Left lung (tissue), 14 donors: Measurements from ENCODE around the gene FKBP1B. TPM values are rescaled to one million over a fixed set of nuclear protein-coding genes. Genes with fewer than 3 reads are reported as not detected.
A peak's percentile ranks its signal among the peaks of the same experiment; 100 is the strongest.

ENCODE experiments used
- ATAC-seq: fragments of 200-7000 bp; cut with Tn5 transposase; one replicate; pipeline ENCODE4 v1.9.1; 2020; ENCODE audit warnings: moderate library complexity
- DNase-seq, 4 donors: peaks; one replicate each; pipeline ENCODE4 v3.0.0-alpha.2; 2013 to 2020
- H3K27ac ChIP-seq, 2 donors: fragments of 200-600 bp; sonication (generic) in 1 of 2; one replicate each; pipeline versions ENCODE4 v1.5.0 to v1.8.0; 2020 to 2021
- H3K27me3 ChIP-seq, 2 donors: fragments of 200-600 bp; sonication (generic) in 1 of 2; one replicate each; pipeline versions ENCODE4 v1.5.0 to v1.8.0; 2020 to 2021
- H3K36me3 ChIP-seq, 2 donors: fragments of 200-600 bp; sonication (generic) in 1 of 2; one replicate each; pipeline versions ENCODE4 v1.5.0 to v1.8.0; 2020 to 2021
- H3K4me1 ChIP-seq, 2 donors: fragments of 200-600 bp; one replicate each; pipeline ENCODE4 v1.8.0; 2021
- H3K4me3 ChIP-seq, 2 donors: fragments of 200-600 bp; sonication (generic) in 1 of 2; one replicate each; pipeline versions ENCODE4 v1.5.0 to v1.8.0; 2020 to 2021; ENCODE audit warnings: mild to moderate bottlenecking in 1 of 2
- H3K9me3 ChIP-seq, 2 donors: fragments of 200-600 bp; sonication (generic) in 1 of 2; one replicate each; pipeline versions ENCODE4 v1.5.0 to v1.8.0; 2020 to 2021
- intact Hi-C, 2 donors: fragments of 100-400 bp; cut with DNase I; formaldehyde crosslinking; loops; one replicate each; pipeline versions ENCODE4 v1.11.2 to v1.14.2; 2022
- long read RNA-seq, 12 donors: library from polyadenylated mRNA in 2 of 12; unstranded in 2 of 12; transcript quantifications; one replicate each; pipeline ENCODE4 v2.0.0 and lab custom pipeline, GENCODE V29; 2019 to 2026
- polyA plus RNA-seq, 6 donors: library from polyadenylated mRNA; unstranded; fragments of 120-200 nt; gene quantifications; one replicate each; pipeline ENCODE4 v1.2.1, GENCODE V29; 2013; ENCODE audit not compliant: insufficient read length in 6 of 6
- total RNA-seq, 2 donors: library from RNA; stranded (reverse); fragmentation: NEBNext Ultra II Directional; extraction: Animal tissue kit (Norgen Biotek cat#: 25700); gene quantifications; one replicate each; pipeline ENCODE4 v1.2.1, GENCODE V29; 2021
- TF ChIP-seq, protein P1 (sequence below), 2 donors: fragments of 200-600 bp; sonication (generic) in 1 of 2; IDR thresholded peaks; one replicate each; pipeline versions ENCODE4 v1.5.0 to v1.8.0; 2021; ENCODE audit warnings: antibody characterized with exemption in 2 of 2
- donor health status: DM: no; HTN: yes; CAD: no.
- donor health status: DM: no; HTN: no; CAD: no.

Gene FKBP1B
- total RNA-seq (10 to 100 TPM in 1 of 2 donors, 1 to 10 TPM in 1; 9.6 to 18.7 TPM), polyA plus RNA-seq (10 to 100 TPM; 11.7 to 16.0 (median 14.7) TPM)
- long read RNA-seq, donor 1, transcript FKBP1B-202 (4 exons, 1,010 nt), result major isoform, 5 of 7 reads
- long read RNA-seq, donor 1, partial matches to known transcripts, result 0 of 7 reads
- long read RNA-seq, donor 1, other reads (novel, unspliced or antisense), result 0 of 7 reads
- long read RNA-seq, donor 2, partial matches to known transcripts, result 0 of 6 reads
- long read RNA-seq, donor 2, other reads (novel, unspliced or antisense), result 0 of 6 reads
- long read RNA-seq, donor 3, partial matches to known transcripts, result 0 of 4 reads
- long read RNA-seq, donor 3, other reads (novel, unspliced or antisense), result 0 of 4 reads
- long read RNA-seq, donor 4, partial matches to known transcripts, result 0 of 3 reads
- long read RNA-seq, donor 4, other reads (novel, unspliced or antisense), result 0 of 3 reads
- long read RNA-seq, donor 5, partial matches to known transcripts, result 0 of 6 reads
- long read RNA-seq, donor 5, other reads (novel, unspliced or antisense), result 0 of 6 reads
- long read RNA-seq, donor 6, transcript FKBP1B-201 (4 exons, 952 nt), result major isoform, 6 of 12 reads
- long read RNA-seq, donor 6, transcript FKBP1B-202 (4 exons, 1,010 nt), result major isoform, 6 of 12 reads
- long read RNA-seq, donor 6, partial matches to known transcripts, result 0 of 12 reads
- long read RNA-seq, donor 6, other reads (novel, unspliced or antisense), result 0 of 12 reads
- long read RNA-seq, donor 7, partial matches to known transcripts, result 0 of 4 reads
- long read RNA-seq, donor 7, other reads (novel, unspliced or antisense), result 0 of 4 reads
- long read RNA-seq, donor 8, partial matches to known transcripts, result 0 of 8 reads
- long read RNA-seq, donor 8, other reads (novel, unspliced or antisense), result 0 of 8 reads
- long read RNA-seq, donor 9, result 0 reads
- long read RNA-seq, donor 10, transcript FKBP1B-202 (4 exons, 1,010 nt), result major isoform, 8 of 24 reads
- long read RNA-seq, donor 10, transcript FKBP1B-201 (4 exons, 952 nt), result major isoform, 8 of 24 reads
- long read RNA-seq, donor 10, partial matches to known transcripts, result 1 of 24 reads
- long read RNA-seq, donor 10, other reads (novel, unspliced or antisense), result 6 of 24 reads
- long read RNA-seq, donor 11, transcript FKBP1B-201 (4 exons, 952 nt), result minor isoform, 29 of 72 reads
- long read RNA-seq, donor 11, transcript FKBP1B-202 (4 exons, 1,010 nt), result major isoform, 42 of 72 reads
- long read RNA-seq, donor 11, partial matches to known transcripts, result 0 of 72 reads
- long read RNA-seq, donor 11, other reads (novel, unspliced or antisense), result 0 of 72 reads
- long read RNA-seq, donor 12, partial matches to known transcripts, result 0 of 4 reads
- long read RNA-seq, donor 12, other reads (novel, unspliced or antisense), result 0 of 4 reads

DNA sequence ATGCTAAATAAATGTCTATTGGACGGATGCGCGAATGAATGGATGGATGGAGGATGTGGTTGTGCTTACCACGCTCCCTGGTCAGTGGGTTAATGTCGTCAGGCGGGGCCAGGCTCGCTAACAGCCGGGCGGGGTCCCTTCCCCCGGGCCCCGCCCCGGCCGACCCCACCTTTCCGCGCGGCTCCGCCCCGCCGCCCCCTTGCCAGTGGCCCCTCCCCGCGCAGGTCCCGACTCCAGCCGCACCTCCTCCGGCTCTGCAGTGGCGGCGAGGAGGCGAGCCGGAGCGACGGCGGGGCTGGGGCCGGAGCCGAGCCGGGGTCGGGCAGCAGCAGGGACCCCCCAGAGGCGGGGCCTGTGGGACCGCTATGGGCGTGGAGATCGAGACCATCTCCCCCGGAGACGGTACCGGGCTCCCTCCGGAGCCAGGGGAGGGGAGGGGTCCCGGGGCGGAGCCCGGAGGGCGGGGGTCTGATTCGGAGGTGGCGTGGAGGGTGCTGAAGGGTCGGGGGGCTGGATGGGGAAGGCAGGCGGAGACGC lies at the start of gene FKBP1B:
Gene FKBP1B, plus strand, starts transcription at position 257 of the 537 bp plus-strand sequence. Its CDS starts 109 bp downstream, at position 366.
- DNase-seq (peak; percentile 24 to 91 (median 60)), ATAC-seq (peak; percentile 73)
- intact Hi-C loops, result no loop called here
- H3K9me3 ChIP-seq, result no peaks in the 10 kb centered on the region
- peaks cover 0 to 32% of the 10 kb centered on the region in 2 donors for H3K27me3 ChIP-seq
- no peaks in the 10 kb centered on the region for H3K36me3 ChIP-seq
- TF ChIP-seq, protein P1, sequence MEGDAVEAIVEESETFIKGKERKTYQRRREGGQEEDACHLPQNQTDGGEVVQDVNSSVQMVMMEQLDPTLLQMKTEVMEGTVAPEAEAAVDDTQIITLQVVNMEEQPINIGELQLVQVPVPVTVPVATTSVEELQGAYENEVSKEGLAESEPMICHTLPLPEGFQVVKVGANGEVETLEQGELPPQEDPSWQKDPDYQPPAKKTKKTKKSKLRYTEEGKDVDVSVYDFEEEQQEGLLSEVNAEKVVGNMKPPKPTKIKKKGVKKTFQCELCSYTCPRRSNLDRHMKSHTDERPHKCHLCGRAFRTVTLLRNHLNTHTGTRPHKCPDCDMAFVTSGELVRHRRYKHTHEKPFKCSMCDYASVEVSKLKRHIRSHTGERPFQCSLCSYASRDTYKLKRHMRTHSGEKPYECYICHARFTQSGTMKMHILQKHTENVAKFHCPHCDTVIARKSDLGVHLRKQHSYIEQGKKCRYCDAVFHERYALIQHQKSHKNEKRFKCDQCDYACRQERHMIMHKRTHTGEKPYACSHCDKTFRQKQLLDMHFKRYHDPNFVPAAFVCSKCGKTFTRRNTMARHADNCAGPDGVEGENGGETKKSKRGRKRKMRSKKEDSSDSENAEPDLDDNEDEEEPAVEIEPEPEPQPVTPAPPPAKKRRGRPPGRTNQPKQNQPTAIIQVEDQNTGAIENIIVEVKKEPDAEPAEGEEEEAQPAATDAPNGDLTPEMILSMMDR (IDR thresholded peaks at IDR 0.05), result no peak
- peaks cover 0 to 34% of the 10 kb centered on the region in 2 donors for H3K4me1 ChIP-seq
- H3K27ac ChIP-seq, result peak within 1 kb of the TSS in 1 of 2 donors; percentile 33
- H3K4me3 ChIP-seq, result peak within 1 kb of the TSS; percentile 68 to 71

DNA sequence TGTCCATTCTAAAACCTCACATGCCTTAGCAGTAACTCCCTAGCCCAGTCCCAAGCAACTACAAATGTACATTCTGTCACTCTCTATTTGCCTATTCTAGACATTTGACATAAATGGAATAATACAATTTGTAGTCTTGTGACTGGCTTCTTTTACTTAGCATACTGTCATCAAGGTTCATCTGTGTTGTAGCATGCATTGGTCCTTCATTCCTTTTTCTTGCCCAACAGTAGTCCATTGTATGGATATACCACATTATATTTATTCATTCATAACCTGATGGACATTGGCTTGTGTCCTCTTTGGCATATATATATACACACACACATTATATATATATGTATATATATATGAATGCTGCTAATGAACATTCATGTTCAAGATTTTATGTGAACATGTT lies 41.8 kb upstream of the FKBP1B start:
- TF ChIP-seq, protein P1 (IDR thresholded peaks at IDR 0.05), result no peak

DNA sequence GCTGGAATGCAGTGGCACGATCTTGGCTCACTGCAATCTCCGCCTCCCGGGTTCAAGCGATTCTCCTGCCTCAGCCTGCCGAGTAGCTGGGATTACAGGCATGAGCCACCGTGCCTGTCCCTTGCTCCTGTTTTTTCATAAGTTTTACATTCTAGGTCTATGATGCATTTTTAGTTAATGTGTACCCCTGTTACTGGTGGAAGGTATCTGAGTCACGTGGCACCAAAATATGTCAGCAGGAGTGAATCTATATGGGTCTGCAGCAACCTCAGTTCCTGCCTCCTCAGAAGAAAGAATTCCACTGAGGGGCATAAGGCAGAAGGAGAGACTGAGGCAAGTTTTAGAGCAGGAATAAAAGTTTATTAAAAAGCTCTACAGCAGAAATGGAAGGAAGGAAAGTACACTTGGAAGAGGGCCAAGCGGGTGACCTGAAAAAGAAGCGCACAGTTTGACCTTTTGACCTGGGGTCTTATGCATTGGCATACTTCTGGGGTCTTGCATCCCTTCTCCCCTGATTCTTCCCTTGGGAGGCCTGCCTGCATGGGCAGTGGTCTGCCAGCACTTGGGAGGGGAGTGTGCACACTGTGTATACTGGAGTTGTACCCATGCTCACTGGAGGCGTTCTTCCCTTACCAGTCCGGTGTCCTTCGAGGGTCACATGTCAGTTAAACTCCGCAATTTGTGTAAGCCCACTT lies 40.7 kb upstream of the FKBP1B start:
- Histone ChIP-seq H3K9me3 (no peaks in the 10 kb centered on the region), H3K4me1 (peaks cover 6 to 13% of the 10 kb centered on the region in 2 donors), H3K27ac (no peak overlapping the region), H3K27me3 (peaks cover 26 to 50% of the 10 kb centered on the region in 2 donors), H3K4me3 (no peak overlapping the region), H3K36me3 (no peaks in the 10 kb centered on the region)
- intact Hi-C loops, result no loop called here
- DNase-seq (no peak), ATAC-seq (no peak)
- TF ChIP-seq, protein P1 (IDR thresholded peaks at IDR 0.05), result no peak

More for the DNA sequence above, 41.8 kb upstream of the FKBP1B start:
- Histone ChIP-seq H3K27ac (no peak overlapping the region), H3K9me3 (no peaks in the 10 kb centered on the region), H3K27me3 (peaks cover 26 to 45% of the 10 kb centered on the region in 2 donors), H3K4me1 (peaks cover 6 to 13% of the 10 kb centered on the region in 2 donors), H3K36me3 (no peaks in the 10 kb centered on the region), H3K4me3 (no peak overlapping the region)
- intact Hi-C loops, result no loop called here
- no peak for ATAC-seq
- no peak for DNase-seq

DNA sequence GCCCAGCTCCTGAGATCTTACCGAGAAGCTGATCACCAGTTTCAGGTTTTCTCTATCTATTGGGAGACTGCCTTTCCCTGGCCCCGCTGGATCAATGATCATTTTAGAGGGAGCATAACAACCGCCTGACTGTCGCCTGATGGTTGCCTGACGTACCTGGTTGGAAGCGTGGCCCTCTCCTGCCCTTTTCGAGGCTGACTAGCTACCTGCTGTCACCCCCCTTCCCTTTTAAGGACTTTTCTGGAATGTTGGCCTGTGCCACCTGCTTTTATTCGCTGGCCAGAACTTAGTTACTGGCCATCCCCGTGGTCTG lies 40.2 kb upstream of the FKBP1B start:
- no peak for ATAC-seq
- peaks cover 26 to 50% of the 10 kb centered on the region in 2 donors for H3K27me3 ChIP-seq
- H3K4me1 ChIP-seq, result peaks cover 6 to 13% of the 10 kb centered on the region in 2 donors
- DNase-seq, result no peak
- H3K36me3 ChIP-seq, result no peaks in the 10 kb centered on the region
- H3K27ac ChIP-seq, result no peak overlapping the region
- no peaks in the 10 kb centered on the region for H3K9me3 ChIP-seq
- TF ChIP-seq, protein P1 (IDR thresholded peaks at IDR 0.05), result no peak
- H3K4me3 ChIP-seq, result no peak overlapping the region
- intact Hi-C loops, result no loop called here
